ENCODE data around the gene PSMC5.

The PSMC5 gene

GRCh38 chr17:63821804-63822203, 5.4 kb upstream of the PSMC5 start:
- DNase-seq = no peak

DNA sequence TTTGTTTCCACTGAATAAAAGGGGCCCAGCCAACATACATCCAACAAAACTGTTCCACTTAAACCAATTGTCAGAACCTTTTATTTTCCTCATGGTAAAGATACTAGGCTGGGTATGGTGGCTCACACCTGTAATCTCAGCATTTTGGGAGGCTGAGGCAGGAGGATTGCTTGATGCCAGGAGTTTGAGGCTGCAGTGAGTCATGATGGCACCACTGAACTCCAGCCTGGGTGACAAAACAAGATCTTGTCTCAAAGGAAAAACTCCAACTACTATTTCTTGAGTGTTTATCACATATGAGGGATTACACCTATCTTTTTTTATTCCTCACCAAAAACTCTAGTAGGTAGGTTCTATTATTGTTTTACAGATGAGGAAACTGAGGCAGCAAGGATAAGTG, 4.7 kb upstream of the PSMC5 start:
- no peak for DNase-seq

DNA sequence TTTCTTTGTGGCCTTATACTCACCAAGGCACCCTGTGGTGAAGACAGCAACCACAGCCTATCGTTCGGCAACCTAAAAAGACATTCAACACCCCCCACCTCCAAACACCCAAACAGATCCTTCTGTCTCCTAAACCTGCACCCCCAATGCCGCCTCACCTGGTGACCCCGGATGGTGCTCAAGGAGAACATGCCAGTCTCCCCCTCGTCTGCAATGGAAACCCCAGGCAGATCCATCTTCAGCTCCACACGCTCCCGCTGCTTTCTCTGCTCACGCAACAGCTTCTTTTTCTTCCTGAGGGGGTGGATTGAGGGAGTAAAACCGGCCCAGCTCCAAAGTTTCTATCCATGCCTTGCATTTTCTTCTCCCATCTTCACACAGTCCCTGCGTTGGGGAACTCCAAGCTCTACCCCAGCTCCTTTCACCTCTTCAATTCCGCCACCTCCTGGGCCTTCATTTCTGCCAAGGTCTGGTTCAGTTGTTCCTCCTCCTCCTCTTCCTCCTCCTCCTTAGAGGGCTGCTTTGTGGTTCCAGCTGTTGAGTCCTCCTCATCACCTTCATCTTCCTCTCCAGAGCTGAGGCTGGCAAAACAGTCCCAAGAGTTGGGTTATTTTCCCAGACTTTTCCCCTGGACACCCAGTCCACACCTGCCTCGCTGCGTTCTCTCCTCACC, 3.4 kb upstream of the PSMC5 start:
- DNase-seq = no peak

DNA sequence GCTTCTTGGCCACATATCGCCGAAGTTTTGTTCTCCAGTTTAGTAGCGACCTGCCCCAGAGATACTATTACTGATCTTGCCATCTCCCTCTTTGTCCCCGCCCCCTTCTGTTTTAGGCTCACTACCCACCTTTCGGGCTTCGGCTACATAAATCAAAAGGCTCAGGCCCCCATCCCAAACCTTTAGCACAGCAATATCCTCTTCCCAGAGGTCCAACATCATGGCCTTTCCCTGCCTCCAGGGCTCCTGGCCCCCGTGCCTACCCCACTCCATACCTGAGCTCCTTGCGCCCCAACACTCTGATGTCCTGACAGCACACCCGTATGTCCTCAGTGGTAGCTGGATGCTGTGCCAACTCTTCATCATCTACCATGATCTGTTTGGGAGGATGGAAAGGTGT, 2.9 kb upstream of the PSMC5 start:
- DNase-seq = no peak

GRCh38 chr17:63826468-63827001, 696 bp upstream of the PSMC5 start:
- no peak for DNase-seq

DNA sequence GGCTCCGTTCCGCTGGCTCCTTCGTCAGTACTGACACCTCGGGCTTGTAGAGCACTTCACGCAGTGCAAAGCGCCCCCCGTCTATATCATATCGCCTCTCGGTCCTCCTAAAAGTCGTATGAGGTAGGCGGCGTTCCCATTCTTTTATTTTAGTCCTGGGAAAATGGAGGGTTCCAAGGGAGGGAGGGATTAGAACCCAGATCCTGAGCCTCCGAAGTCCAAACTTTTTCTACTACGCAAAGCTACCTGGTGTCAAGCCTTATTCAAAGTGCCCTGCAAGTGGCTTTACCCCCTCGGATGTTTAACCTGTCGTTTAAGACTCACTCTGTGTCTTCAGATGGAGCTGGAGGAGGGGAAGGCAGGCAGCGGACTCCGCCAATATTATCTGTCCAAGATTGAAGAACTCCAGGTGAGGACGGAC, 580 bp downstream of the PSMC5 start:
- no peak for DNase-seq

- DNase-seq = no peak
Observed at GRCh38 chr17:63828936-63829335, 1.7 kb downstream of the PSMC5 start.

DNA sequence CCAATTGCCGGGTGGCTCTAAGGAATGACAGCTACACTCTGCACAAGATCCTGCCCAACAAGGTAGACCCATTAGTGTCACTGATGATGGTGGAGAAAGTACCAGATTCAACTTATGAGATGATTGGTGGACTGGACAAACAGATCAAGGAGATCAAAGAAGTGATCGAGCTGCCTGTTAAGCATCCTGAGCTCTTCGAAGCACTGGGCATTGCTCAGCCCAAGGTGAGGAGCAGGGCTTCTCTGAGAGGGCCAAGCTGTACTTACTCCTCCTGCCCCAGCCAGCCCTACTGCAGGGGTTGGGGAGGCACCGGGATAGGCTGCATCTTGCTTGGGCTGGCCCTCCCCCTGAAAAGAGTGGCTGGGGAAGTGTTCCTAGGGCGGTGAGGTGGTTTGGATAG, 3.0 kb downstream of the PSMC5 start:
- DNase-seq = no peak

DNA sequence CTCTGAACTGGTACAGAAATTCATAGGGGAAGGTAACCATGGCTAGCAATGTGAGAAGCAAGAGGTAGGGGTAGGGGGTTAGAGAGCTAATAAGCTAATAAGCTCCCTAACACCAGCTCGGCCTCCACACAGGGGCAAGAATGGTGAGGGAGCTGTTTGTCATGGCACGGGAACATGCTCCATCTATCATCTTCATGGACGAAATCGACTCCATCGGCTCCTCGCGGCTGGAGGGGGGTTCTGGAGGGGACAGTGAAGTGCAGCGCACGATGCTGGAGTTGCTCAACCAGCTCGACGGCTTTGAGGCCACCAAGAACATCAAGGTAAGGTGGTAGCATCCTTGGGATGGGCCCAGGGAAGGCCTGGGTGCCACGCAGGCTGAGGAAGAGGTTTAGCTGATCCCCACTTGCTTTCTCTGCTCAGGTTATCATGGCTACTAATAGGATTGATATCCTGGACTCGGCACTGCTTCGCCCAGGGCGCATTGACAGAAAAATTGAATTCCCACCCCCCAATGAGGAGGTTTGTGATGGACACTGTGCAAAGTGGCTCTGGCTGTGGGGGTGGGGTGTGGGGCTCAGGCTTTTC, 3.8 kb downstream of the PSMC5 start:
- DNase-seq = no peak

- DNase-seq = no peak
Observed at GRCh38 chr17:63831505-63831904, 4.3 kb downstream of the PSMC5 start.

DNA sequence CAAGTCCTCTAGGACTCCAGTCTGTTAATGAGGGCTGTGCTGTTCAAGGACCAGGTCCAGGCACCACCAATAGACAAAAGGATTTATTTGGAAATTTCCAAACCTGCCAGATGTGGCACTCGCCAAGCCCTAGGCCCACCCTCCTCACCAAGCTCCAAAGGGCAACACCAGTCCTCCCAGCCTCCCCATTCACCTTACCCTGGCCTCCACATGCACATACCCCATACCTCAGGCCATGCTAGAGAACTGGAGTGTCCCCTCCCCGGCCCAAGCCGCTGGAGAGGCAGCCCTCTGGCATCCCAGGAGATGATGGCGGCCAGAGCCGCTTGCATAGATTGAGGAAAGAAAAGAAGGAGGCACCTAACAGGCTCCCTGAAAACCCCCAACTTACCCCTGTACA, 4.8 kb downstream of the PSMC5 start:
- no peak for DNase-seq

- DNase-seq = no peak
Observed at GRCh38 chr17:63832455-63832854, 5.2 kb downstream of the PSMC5 start.

GRCh38 chr17:63833026-63833740, 6.0 kb downstream of the PSMC5 start:
- DNase-seq = no peak

DNA sequence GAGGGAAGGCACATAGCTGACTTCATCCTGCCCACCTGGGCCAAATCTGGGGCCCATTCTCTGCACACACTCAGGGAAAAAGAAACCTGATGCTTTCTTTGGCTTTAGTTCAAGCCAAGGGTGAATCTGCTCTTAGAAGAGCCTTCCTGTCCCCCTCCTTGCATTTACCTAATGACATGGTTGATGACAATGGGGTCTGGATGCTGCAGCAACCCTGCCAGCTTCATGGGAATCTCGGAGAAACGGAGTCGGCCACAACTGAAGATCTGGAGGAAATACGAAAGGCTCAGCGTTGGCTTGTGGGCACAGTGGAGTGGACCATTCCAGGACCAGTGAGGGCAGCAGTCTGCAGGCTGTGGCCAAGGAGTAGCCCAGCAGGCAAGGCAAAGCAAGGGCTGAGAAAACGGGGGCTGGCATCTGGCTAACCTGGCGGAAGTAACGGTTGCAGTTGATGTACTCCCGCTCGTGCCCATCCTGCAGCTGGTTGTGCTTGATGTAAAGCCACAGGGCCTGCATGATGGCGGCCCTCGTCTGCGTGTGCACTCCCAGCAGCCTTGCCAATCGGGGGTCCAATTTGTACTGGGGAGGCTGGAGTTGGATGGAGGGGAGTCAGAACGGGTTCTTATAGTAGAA, 6.6 kb downstream of the PSMC5 start:
- no peak for DNase-seq

- DNase-seq = peak; percentile 73
Observed at GRCh38 chr17:63834431-63835166, 7.4 kb downstream of the PSMC5 start.

DNA sequence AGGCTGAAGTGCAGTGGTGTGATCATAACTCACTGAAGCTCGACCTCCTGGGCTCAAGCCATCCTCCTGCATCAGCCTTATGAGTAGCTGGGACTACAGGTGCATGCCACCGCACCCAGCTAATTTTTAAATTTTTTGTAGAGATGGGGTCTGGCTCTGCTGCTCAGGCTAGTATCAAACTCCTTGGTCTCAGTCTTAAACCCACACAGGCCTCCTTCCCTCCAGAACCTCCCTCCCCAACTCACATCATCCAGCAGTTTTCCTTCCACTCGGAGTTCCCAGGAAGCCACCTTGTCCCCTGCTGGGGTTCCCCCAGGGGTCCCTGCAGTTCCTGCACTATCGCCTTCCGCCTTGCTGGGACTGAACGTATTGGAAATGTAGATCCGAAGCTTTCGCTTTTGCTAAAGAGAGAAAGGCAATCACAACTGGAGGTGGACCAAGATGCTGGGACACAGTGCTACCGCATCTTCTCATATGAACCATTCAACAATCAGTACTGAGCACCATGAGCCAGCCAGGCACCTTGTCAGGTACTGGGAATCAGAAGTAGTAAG, 8.0 kb downstream of the PSMC5 start:
- DNase-seq = no peak

GRCh38 chr17:63836811-63837210, 9.6 kb downstream of the PSMC5 start:
- no peak for DNase-seq

- DNase-seq = no peak
Observed at GRCh38 chr17:63837480-63837879, 10.2 kb downstream of the PSMC5 start.

GRCh38 chr17:63837962-63838600, 10.8 kb downstream of the PSMC5 start:
- DNase-seq = no peak

DNA sequence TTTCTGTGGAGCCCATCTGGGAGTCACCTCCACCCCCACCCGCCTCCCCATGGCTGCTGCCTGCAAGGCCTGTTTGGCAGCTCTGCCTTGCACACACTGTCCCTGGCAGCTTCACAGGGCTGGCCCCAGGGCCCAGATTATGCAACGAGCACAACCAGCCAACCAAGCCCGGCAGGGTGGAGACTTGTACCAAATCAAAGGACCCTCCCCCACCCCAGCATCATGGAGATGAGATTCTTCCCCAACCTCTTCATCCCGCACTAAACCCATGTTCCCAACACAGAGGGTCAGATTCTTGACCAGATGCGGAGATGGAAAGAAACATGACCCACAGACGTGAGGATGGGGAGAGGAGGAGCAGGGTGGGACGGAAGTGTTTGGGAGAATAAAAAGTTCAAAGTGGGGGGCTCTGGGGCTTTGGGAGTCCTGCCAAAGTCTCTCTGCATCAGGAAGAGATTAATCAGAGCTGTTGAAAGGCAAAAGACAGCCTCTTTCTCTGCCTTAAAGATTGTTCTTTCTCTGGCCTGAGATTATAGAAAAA, 11.5 kb downstream of the PSMC5 start:
- DNase-seq = no peak

DNA sequence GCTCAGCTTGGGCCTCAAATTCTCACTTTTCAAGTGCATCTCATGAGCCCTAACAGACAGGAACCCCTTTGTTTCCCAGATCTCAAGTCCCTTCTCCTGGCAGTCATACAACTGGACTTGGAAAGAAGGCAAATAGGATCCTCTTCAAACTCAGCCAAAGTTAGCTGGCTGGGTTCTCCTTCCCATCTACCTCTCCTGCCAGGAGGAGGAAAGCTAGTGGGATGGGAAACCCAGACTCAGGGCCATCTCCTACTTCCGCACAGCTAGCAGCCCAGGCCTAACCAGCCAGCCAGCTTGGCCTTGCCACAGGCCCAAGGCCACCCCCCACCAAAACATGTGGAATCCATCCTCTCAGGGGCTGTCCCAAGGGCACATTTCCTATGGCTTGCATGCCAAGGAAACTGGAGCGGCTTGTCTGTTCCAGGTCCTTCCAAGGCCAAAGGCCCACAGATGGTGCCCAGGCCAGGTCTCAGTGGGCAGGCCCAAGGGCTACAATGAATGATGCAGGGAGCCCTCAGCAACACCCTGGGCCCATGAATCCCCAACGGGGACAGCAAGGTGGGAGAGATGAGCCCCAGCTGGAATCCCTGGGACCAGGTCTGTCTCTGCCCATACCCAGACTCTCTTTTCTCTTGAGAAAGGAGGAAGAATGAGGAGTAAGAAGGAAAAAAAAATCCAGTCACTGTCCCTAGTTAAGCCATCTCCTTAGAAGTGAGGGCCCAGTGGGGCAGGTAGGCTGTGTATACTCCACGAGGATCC, 13.5 kb downstream of the PSMC5 start:
- no peak for DNase-seq

All from CD4-positive, alpha-beta T cell treated with Interleukin-17A for 4 hours (primary cell).